AG08396 (cell line): Measurements from ENCODE around the gene CRACDL.

Source experiments
- DNase-seq: peaks from one replicate; pipeline ENCODE4 v3.0.0; 2012; ENCODE audit warnings: low spot score, mixed read lengths

The CRACDL gene

DNA sequence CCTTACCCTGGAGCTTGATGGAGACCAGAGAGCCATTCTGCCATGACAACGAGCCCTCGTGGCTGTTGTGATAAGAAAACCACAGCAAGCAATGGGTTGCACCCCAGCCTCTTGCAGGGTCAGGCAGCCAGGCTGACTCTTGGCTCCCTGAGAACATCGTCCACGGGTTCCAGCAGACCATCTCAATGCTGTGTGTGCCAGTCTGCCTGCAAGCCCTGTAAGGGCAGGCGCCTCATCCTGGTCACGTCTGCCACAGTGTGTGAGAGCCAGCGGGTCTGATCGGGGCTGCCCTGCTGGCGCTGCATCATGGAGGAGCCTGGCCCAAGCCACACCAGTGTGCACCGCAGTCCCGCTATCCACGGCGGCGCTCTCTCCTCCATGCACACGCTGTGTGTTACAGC lies 134.1 kb downstream of the CRACDL start:
- DNase-seq, result no peak

DNA sequence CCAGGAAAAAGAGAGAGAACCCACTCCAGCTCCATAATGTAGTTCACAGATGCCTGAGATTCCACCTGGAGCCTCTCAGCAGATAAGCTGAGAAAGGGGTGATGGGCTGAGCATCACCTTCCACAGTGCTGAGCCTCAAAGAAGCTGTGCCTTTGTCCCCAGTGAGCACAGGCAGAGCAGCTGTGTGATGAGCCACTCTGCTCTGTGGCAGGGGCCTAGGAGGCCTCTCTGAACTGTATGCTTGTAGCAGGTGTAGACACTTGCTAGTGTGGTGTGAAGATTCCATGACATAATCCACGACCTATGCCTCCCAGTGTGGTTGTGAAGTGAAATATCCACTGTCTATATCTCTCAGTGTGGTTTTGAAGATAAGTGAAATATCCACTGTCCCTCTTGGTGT lies 134.7 kb downstream of the CRACDL start:
- DNase-seq, result no peak

DNA sequence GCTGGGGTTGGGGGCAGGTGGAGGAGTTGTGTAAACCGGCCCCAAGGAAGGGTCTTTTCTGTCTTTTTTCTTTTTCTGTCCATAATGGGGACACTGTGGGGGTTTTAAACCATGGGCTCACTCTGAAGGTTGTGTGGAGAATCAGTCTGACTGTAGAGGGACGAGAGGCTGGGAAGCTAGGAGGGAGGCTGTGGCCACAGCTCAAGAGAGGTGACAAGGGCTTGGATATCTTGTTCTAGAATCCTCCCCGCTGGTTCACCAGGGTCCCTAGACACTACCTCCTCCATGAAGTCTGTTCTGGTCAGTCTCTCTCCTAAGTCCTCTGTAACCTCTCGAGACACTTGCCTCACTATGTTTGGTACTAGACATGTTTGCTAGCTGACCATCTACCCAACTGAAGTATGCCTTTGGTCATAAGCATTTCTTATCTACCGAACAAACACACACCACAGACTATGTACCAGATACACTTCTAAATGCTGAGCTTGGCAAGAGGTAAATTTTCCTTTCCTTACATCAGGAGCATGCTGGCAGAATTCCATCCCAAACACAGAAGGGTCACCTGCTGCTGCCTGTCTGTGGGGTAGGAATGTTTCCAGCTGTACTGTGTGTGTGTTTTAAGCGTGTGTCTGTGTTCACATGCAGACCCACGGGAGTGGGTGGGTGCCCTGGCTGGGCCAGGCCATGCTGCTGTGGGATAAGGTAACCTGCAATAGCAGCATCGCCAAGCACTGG lies 135.5 kb downstream of the CRACDL start:
- DNase-seq, result no peak

DNA sequence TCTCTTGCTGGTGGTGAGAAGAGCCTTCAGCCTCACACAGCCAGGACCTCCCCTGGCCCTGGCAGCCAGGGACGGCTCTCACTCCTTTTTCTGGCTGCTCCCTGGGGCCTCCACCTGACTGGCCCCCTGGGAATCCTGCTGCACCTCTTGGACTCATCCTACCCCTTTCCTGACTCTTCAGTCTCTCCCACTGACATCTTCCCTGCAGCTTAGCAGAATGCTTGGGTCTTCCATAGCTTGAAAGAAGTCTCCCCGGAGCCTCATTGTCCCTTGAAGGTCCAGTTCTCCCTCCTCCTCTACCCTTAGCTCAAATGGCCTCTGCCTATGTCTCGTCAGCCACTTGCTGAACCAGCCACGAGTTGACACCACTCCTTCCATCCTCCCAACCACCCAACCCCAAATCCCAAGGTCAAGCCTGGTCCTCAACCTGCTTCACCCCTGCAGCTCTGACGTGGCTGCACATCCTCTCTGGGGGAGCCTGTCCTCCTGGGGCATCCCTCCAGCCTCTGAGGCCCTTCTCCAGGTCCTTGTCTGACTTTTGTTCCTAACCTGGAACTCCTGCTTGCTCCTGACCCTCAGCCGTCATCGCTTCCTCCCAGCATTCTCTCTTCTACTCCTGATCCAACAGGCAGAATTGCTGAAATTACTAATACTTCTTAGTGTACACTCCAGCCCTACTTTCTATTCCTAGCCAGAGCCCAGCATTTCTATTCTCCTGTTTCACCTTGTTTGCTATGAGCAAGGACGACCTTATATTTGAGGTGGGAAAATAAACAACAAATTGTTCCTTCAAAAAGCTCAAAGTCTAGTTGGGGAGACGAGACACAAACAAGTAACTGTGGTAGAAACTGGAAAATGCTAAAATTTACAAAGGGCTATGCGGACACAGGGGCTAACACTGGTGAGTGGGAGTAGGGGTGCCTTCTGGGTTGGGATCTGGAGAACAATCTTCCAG lies 136.4 kb downstream of the CRACDL start:
- no peak for DNase-seq

DNA sequence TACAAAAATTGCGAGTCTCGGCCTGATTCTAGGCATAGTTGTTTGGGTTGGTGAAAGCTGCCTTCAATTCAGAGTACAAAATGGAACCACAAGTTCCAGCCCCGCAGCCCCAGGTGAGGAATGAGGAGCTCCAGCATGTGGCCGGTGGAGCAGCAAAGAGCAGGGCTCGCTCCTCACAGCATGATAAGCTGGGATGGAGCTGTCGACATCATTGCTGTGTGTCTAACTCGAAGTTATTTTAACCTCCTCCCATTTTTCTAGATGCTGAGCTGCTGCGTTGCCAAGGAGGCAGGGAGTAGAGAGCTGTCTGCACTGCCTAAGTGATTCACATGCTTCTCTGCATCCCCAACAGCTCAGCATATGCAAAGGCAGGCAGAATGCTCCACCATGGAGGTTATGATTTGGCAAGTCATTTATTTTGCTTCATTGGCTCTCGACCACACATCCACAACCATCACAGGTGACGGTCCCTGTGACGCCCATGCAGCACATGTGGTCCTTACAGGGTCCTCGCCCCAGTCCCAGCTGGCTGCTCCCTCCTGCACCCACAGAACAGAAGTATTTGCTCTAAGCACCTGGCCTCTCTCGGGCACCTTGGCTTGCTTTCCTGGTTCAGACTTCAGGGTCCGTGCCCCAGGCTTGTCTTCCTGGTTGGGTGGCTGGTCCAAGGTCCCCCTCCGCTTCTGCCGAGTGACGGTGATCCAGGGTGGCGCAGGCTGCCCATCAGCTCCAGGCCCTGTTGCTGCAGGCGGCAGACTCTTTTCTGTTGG lies 139.1 kb downstream of the CRACDL start:
- no peak for DNase-seq

DNA sequence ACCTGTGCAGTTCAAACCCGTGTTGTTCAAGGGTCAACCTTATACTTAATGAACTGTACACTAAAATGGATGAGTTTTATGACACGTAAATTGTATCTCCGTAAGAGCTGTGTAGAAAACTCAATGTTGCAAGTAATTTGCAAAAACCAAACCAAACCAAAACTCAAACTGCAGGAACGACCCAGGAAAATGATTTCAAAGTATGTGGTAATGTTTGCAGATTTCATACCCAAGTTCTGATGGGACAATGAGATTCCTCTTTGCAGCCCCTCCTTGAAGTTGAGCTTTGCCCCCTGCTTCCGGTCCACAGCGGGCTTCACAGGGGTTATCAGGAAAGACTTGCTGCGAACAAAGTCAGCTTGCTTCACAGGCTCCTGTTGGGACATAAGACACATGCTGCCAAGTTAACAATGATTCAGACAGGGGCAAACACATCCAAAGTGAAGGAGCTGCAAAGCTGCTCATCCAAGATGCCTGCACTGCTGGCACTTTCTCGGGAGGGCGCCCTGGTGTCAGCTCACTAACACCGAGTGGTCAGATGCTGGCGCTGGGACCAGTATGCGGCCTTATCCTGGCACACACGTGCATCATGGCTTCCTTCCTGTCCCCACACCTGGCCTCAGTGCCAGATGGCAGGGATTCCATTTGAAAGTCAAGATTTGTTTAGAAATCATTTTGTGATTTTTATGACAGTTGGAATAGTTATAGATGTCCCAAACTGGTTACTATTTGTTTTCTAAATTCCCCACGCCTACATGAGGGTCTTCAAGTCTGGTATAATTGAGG lies 139.9 kb downstream of the CRACDL start:
- DNase-seq, result no peak

DNA sequence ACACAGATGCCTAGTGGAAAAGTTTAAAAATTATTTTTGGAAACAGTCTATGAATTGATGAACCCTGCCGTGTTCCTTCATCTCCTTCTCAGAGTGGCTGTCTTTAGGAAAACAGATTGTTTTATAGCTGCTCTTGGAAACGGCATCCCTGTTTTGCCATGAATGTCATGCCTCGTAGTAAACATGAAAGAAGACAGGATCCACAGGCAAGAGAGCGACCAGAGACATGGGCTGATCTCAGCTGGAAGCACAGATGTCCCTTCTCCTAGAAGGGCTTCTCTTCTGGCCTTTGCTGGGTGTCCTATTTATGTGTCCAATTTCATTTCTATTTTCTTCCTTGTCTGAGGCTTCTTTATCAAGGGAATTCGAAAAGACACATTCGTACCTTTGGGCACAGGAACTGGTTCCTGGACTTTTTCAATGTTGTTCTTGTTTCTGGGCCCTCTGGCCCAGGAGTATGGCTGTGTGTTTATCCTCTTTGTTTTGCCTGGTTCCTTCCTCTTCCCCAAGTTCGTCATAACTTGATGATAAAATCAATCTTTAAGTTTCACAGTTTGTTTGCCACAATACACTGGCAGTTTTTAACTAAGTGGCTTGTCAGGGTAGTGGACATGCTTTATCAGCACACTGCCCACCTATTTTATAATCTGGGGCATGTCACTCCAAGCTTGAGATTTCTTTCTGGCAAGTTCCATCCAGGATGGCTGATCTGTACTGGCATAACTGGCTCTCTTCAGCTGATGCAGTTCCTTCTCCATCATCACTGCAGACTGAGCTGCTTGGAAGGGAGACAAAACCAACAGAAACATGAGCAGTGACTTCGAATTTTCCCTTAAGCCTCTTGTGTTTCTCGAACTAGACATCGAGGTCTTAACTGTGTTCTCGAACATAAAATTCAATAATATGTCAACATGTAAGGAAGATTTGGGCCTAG lies 141.9 kb downstream of the CRACDL start:
- DNase-seq, result no peak

DNA sequence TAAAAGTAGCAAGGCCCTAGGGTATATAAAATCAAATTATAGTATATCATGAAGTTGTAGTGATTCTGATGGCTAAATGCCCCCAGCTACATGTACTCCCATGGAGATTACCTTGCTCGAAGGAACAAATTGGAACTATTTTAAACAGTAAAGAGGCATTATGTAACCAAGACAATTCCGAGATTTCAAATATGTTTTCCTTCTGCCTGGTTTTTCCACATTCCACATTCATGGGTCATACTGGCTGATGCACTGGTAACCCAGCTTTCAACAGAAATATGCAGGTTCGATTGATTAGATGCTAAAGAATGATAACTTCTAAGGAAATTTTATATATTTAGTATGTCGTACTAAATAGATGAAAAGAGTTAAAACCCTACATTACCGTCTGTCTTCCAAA lies 142.8 kb downstream of the CRACDL start:
- DNase-seq, result no peak

DNA sequence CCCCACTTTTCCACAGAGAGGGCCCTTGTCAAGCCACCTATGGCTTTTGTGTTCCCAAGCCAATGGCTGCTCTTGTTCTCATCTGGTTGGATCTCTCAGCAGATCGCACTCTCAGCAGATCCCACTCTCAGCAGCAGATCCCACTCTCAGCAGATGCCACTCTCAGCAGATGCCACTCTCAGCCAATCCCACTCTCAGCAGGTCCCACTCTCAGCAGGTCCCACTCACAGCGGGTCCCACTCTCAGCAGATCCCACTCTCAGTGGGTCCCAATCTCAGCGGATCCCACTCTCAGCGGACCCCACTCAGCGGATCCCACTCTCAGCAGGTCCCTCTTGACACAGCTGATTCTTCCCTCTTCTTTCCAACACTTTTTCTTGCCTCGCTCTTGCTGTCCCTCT lies 145.8 kb downstream of the CRACDL start:
- DNase-seq, result no peak

DNA sequence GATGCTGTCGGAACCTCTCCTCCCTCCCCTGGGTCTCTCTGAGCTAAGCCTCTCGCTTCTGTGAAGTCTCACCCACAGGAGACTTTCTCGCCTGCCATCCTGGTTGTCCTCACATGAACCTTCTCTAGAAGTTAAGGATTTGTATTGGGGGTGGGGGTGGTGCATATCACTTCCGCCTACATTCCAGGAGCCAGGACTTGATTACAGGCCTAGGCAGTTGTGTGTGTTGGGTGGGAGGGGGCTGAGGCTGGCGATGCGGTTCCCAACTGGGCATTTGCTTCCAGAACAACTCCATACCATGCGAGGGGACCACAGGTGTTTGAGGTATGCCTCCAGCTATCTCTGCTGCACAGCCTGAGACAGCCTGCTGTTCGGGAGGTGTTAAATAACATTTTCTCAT lies 148.3 kb downstream of the CRACDL start:
- no peak for DNase-seq

DNA sequence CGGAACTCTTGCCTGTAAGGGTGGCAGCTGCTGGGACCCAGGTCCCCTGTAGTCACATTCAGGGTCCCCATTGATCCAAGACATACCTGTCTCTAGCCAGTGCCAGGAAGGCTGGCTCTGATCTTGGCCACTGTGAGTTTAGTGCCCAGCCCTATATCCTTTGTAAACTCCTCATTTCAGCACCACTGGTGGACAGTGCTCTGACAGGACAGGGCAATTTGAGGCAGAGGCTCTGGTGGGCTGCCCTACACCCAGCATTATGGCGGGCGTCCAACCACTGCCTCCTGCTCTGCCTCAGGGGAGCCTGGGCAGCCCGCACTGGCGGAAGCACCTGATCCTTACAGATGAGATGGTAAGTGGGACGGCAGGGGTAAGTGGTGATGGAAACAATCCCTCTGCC lies 149.8 kb downstream of the CRACDL start:
- no peak for DNase-seq

DNA sequence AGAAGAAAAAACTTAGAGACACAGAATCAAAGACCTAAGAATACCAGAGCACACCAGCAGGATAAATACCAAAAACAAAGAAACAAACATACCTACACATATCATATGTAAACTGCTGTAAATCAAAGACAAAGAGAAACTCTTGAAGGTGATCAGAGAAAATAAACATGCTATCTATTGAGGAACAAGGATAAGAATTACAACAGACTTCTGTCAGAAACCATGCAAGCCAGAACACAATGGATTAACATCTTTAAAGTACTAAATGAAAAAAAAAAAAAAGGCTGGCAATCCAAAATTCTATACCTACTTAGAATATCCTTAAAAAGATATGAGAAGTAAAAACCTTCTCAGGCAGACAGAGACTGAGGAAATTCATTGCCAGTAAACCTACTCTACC lies 153.5 kb downstream of the CRACDL start:
- DNase-seq, result no peak

DNA sequence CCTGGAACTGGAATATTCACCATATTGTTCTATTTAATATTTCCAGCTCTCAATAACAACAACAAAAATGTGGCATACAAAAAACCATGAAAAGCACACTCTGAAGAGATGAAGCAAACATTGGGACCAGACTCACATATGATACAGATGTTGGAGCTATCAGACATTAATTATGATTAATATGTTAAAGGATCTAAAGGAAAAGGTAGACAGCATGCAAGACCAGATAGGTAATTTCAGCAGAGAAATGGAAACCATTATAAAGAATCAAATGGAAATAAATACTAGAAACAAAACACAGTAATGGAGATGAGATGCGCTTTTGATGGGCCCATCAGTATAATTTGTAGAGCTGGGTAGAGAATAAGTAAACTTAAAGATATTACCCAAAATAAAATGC lies 154.2 kb downstream of the CRACDL start:
- DNase-seq, result no peak

DNA sequence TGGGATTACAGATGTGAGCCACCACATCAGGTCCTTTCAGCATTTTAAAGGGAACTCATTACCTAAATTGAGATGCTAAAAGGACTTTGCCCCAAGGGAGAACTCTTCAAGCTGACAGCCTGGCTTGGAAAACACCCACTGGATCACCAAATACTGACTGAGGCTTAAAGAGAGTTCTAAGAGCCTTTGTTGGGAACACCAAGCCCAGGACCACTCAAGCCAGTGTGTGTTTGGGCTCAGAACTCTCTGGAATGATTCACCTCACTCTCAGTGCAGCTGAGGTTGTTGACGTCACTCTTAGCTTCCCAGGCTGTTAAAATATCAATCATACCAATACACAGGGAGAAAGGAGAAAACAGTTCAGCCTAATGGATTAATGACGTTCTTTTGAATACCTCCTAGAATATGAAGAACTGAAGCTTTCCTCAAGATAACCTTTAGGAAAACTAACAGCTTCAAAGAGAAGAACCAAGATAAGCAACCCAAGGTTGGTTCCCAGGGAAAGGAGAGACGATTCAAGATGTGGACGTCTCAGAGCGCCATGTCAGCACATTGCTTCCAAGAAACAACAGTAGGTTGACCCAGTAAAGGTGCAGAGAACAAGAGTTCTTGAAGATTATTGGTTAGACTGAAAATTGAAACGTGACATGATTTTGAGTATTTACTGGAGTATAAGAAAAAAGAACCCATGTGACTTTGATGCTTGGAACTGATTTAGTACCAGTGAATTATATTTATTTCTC lies 157.1 kb downstream of the CRACDL start:
- no peak for DNase-seq

DNA sequence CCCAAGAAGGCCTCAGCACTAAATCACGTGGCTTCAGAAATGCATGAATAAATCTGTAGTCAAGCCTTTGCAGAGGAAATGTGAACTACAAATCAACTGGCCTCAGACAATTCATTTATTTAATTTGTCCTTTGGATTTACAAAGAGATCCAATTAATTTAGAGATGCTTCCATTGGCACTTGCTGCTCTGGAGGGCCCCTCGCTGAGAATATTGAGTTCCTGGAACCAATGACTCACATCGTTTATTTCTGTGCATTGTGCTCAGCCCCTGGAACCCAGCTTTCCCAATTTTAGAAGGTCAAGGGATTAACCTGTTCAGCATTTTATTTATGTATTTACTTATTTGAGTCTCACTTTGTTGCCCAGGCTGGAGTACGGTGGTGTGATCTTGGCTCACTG lies 157.9 kb downstream of the CRACDL start:
- no peak for DNase-seq

DNA sequence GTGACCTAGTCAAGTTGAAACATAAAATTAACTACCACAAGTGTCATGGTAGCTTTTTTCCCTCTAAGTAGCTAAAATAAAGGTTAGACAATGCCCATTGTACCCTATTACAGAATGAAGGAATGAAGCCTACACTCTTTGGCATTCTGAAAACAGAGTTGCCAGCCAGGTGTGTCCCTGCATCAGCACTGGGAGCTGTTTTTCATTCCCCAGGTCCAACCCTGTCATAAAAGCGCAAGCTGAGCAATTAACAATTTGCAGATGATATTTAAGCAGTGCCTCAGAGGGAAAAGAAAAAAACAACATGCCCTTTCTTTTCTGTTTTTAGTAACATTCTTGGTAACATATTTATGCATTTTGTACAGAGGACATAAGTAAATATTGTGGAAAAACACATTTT lies 158.3 kb downstream of the CRACDL start:
- no peak for DNase-seq

DNA sequence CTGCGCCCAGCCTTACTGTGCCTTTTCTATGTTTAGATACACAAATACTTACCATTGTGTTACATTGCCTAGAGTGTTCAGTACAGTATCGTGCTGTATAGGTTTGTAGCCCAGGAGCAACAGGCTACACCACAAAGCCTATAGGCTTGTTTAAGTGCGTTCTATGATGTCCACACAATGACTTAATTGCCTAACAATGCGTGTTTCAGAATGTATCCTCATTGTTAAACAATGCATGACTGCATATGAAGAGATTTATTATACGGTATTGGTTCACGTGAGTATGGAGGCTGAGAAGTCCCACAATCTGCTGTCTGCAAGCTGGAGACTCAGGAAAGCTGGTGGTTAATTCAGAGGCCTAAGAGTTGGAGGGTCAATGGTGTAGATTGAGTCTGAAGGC lies 158.9 kb downstream of the CRACDL start:
- no peak for DNase-seq

DNA sequence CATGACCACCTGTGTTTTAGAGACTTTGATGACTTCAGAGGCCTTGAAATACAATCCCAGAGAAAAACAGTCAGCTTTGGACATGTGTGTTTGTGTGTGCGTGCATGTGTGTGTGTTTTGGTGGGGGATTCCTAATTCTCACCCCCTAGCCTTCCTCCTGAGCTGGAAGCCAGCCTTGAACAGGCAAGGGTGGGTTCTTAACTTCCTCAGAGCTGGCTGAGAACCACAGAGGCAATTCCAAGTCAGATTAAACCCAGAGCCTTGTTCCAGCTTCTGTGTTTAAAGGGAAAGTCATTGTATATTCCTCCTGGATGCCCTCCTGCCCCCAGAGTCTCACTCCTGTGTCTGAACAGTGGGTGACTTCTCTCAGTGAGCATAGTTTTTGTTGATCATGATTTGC lies 159.9 kb downstream of the CRACDL start:
- DNase-seq, result no peak

DNA sequence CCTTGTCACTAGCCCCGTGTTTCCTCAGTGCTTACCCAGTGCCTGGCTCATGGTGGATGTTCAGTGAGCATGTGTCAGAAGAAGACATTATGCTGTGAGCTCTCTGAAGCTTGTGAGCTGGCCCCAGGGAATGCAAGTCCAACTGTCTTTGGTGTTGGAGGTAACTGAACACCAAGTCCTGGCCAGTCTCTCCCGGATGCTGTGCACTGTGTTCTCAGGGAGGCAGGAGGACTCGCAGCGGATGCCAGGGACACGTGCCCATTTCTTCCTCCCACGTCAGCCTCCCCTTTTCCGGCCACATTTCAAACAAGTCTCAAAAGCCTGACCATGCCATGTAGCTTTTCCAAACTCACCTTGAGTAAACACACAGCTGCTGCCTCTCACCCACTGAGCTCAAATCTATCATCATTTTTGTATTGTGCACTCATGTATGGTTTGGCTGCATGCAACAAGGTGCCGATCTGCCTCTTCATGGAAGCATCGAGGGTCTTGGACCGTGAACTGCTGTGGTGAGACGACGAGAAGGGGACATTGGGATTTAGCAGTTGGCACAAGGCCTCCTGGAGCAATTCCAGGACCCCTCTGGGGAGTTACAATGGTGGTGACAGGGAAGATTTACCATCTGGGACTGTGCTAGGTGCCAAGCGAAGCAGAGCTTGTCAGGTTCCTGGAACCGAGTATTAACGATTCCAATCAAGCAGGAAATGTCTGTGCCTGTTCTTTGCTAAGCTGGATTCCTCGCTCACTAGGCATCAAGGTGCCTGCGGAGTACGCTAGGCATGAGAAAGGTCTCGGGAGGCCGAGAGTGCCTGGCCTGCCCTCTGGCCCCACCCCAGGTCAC lies 160.7 kb downstream of the CRACDL start:
- no peak for DNase-seq
